Measurements from ENCODE around the gene ABCC3. TPM values are rescaled to one million over a fixed set of nuclear protein-coding genes. Genes with fewer than 3 reads are reported as not detected.
"Not testable (repeated sequence)": the region's sequence is repeated elsewhere in the genome, so short reads cannot be mapped to it uniquely, and the experiment has no call there.

The ABCC3 gene
- polyA plus RNA-seq, 3 donors: 8.7 to 22.2 (median 21.2) TPM

GRCh38 chr17:50707289-50708049 lies 72.8 kb downstream of the ABCC3 start, which contains the start of gene ANKRD40:
Gene ANKRD40 (minus strand): TSS chr17:50707914. CDS start chr17:50707654, 260 bp downstream.
- DNase-seq: peak; percentile 89

- DNase-seq: no peak
Measured at GRCh38 chr17:50708050-50709000, 73.6 kb downstream of the ABCC3 start.

- not testable (repeated sequence) for DNase-seq
Measured at GRCh38 chr17:50709053-50709452, 74.4 kb downstream of the ABCC3 start.

- DNase-seq: no peak
Measured at GRCh38 chr17:50710025-50710424, 75.3 kb downstream of the ABCC3 start.

GRCh38 chr17:50710650-50711049 lies 76.0 kb downstream of the ABCC3 start:
- no peak for DNase-seq

- DNase-seq: no peak
Measured at GRCh38 chr17:50712641-50713040, 78.0 kb downstream of the ABCC3 start.

- DNase-seq: no peak
Measured at GRCh38 chr17:50715471-50715870, 80.8 kb downstream of the ABCC3 start.

- peak; percentile 96 for DNase-seq
Measured at GRCh38 chr17:50719144-50719923, 84.7 kb downstream of the ABCC3 start, which contains the start of gene LUC7L3. Gene LUC7L3 (plus strand): TSS chr17:50719603. CDS start chr17:50719733, 130 bp downstream.

GRCh38 chr17:50719924-50720794 lies 85.5 kb downstream of the ABCC3 start:
- DNase-seq: no peak

GRCh38 chr17:50721194-50722010 lies 86.7 kb downstream of the ABCC3 start:
- no peak for DNase-seq

- no peak for DNase-seq
Measured at GRCh38 chr17:50722746-50723145, 88.1 kb downstream of the ABCC3 start.

- not testable (repeated sequence) for DNase-seq
Measured at GRCh38 chr17:50724622-50725021, 89.9 kb downstream of the ABCC3 start.

- DNase-seq: no peak
Measured at GRCh38 chr17:50725769-50726655, 91.3 kb downstream of the ABCC3 start.

- DNase-seq: no peak
Measured at GRCh38 chr17:50728112-50728429, 93.4 kb downstream of the ABCC3 start.

- no peak for DNase-seq
Measured at GRCh38 chr17:50728881-50729765, 94.4 kb downstream of the ABCC3 start.

GRCh38 chr17:50731575-50732460 lies 97.1 kb downstream of the ABCC3 start:
- DNase-seq: no peak

GRCh38 chr17:50735287-50735686 lies 100.6 kb downstream of the ABCC3 start:
- no peak for DNase-seq
